H1 (cell line): ENCODE measurements around the gene SPATA31E1. TPM values are rescaled to one million over a fixed set of nuclear protein-coding genes. Genes with fewer than 3 reads are reported as not detected.

Source experiments
- CTCF ChIA-PET: fragments of 300-600 bp; sonication (Branson Sonifier 250); formaldehyde crosslinking; loops from one replicate; lab custom pipeline; 2021; ENCODE audit not compliant: partially characterized antibody; lab: Charles Lee
- POLR2A ChIA-PET: fragments of 300-600 bp; sonication (Branson Sonifier 250); formaldehyde crosslinking; loops from one replicate; lab custom pipeline; 2021; ENCODE audit warnings: inconsistent platforms; ENCODE audit not compliant: partially characterized antibody; lab: Charles Lee
- DNase-seq, 2 experiments: peaks; one replicate each; pipeline versions ENCODE4 v3.0.0 to v3.0.0-alpha.2; 2010 to 2022; ENCODE audit warnings: low spot score in 2 of 2, low read depth in 1 of 2, mixed read lengths in 1 of 2
- FAIRE-seq: peaks from 2 replicates; lab custom pipeline; 2011; peaks lifted over from hg19 to GRCh38; lab: Jason Lieb, UNC
- H2AFZ ChIP-seq: 2 replicates; pipeline ENCODE4 v1.8.1; 2012; ENCODE audit warnings: low read length, inconsistent platforms
- H2AK5ac ChIP-seq: 2 replicates; pipeline ENCODE4 v1.6.1; 2013; ENCODE audit warnings: low read depth, low read length
- H2BK120ac ChIP-seq: replicated peaks from 2 replicates; pipeline ENCODE3; 2013; ENCODE audit warnings: low read depth, low read length, inconsistent platforms
- H2BK12ac ChIP-seq: 2 replicates; pipeline ENCODE4 v1.6.1; 2013; ENCODE audit warnings: low read depth, low read length
- H2BK15ac ChIP-seq: 2 replicates; pipeline ENCODE4 v1.6.1; 2013; ENCODE audit warnings: low read length
- H2BK20ac ChIP-seq: 2 replicates; pipeline ENCODE4 v1.6.1; 2013; ENCODE audit warnings: low read length
- H2BK5ac ChIP-seq: 2 replicates; pipeline ENCODE4 v1.6.1; 2013; ENCODE audit warnings: low read depth, low read length
- H3K14ac ChIP-seq: 2 replicates; pipeline ENCODE4 v1.6.1; 2013; ENCODE audit warnings: inconsistent platforms; ENCODE audit not compliant: insufficient read length
- H3K18ac ChIP-seq: 2 replicates; pipeline ENCODE4 v1.6.1; 2013; ENCODE audit warnings: low read length; ENCODE audit errors: extremely low read depth
- H3K23ac ChIP-seq: 2 replicates; pipeline ENCODE4 v1.6.1; 2013; ENCODE audit warnings: inconsistent platforms; ENCODE audit not compliant: insufficient read length
- H3K23me2 ChIP-seq: 2 replicates; pipeline ENCODE4 v1.6.1; 2013; ENCODE audit warnings: low read depth, low read length
- H3K27ac ChIP-seq: 2 replicates; pipeline ENCODE4 v1.6.1; 2011; ENCODE audit warnings: low read depth, low read length, inconsistent platforms
- H3K27me3 ChIP-seq, 4 experiments: replicated peaks in 1 of 4; 1 replicate in 1 of 4; 2 replicates in 3 of 4; pipeline versions ENCODE4 v1.6.1 to v1.8.1; 2011 to 2013; ENCODE audit warnings: low read length in 3 of 4, mild to moderate bottlenecking in 3 of 4, inconsistent platforms in 2 of 4, mixed read lengths in 2 of 4, moderate library complexity in 1 of 4; ENCODE audit not compliant: control insufficient read depth in 3 of 4, insufficient read depth in 3 of 4; ENCODE audit errors: extremely low read depth in 1 of 4
- H3K36me3 ChIP-seq, 4 experiments: 2 replicates each; pipeline versions ENCODE4 v1.6.1 to v1.8.1; 2011 to 2013; ENCODE audit warnings: mild to moderate bottlenecking in 4 of 4, low read length in 3 of 4, moderate library complexity in 2 of 4, control low read depth in 1 of 4, inconsistent platforms in 1 of 4; ENCODE audit not compliant: insufficient read depth in 4 of 4, control insufficient read depth in 2 of 4
- H3K4ac ChIP-seq: replicated peaks from 2 replicates; pipeline ENCODE3; 2013; ENCODE audit warnings: low read length, low read depth, mixed read lengths, inconsistent platforms; ENCODE audit not compliant: insufficient read length
- H3K4me1 ChIP-seq, 4 experiments: replicated peaks in 1 of 4; 1 replicate in 1 of 4; 2 replicates in 3 of 4; pipeline versions ENCODE4 v1.6.1 to v1.8.1; 2011 to 2013; ENCODE audit warnings: low read length in 3 of 4, inconsistent platforms in 2 of 4, mixed read lengths in 1 of 4; ENCODE audit not compliant: insufficient read depth in 4 of 4, control insufficient read depth in 3 of 4
- H3K4me2 ChIP-seq, 2 experiments: 2 replicates each; pipeline versions ENCODE4 v1.6.1 to v1.8.1; 2011 to 2013; ENCODE audit warnings: low read depth in 2 of 2, low read length in 2 of 2, control low read depth in 1 of 2, inconsistent platforms in 1 of 2, mild to moderate bottlenecking in 1 of 2; ENCODE audit not compliant: insufficient read depth in 1 of 2
- H3K4me3 ChIP-seq, 4 experiments: fragments of 200-600, 300-600 bp in 1 of 4; sonication (generic), shearing (Covaris generic), sonication (Bioruptor Twin) in 1 of 4; 2 replicates each; pipeline versions ENCODE4 v1.5.1 to v1.8.1; 2011 to 2016; ENCODE audit warnings: low read length in 4 of 4, low read depth in 3 of 4, control low read depth in 2 of 4, inconsistent platforms in 2 of 4, mild to moderate bottlenecking in 2 of 4, mixed read lengths in 1 of 4, moderate library complexity in 1 of 4; ENCODE audit not compliant: insufficient read depth in 2 of 4; ENCODE audit errors: extremely low read depth in 1 of 4
- H3K56ac ChIP-seq: replicated peaks from 2 replicates; pipeline ENCODE3; 2013; ENCODE audit warnings: low read depth, mild to moderate bottlenecking, mixed read lengths, low read length, inconsistent platforms; ENCODE audit not compliant: insufficient read length
- H3K79me1 ChIP-seq: 2 replicates; pipeline ENCODE4 v1.6.1; 2013; ENCODE audit warnings: low read depth, low read length, control low read depth
- H3K79me2 ChIP-seq, 2 experiments: 2 replicates each; pipeline versions ENCODE4 v1.6.1 to v1.8.1; 2012 to 2013; ENCODE audit warnings: low read length in 2 of 2, mild to moderate bottlenecking in 2 of 2, inconsistent platforms in 1 of 2; ENCODE audit not compliant: insufficient read depth in 2 of 2, control insufficient read depth in 1 of 2
- H3K9ac ChIP-seq, 4 experiments: replicated peaks in 1 of 4; 1 replicate in 1 of 4; 2 replicates in 3 of 4; pipeline versions ENCODE4 v1.6.1 to v1.8.1; 2011 to 2013; ENCODE audit warnings: low read depth in 3 of 4, low read length in 3 of 4, control low read depth in 2 of 4, mild to moderate bottlenecking in 2 of 4, moderate library complexity in 2 of 4, inconsistent platforms in 1 of 4; ENCODE audit errors: extremely low read depth in 1 of 4
- H3K9me3 ChIP-seq, 2 experiments: 2 replicates each; pipeline versions ENCODE4 v1.6.1 to v1.8.1; 2012 to 2013; ENCODE audit warnings: mild to moderate bottlenecking in 2 of 2, moderate library complexity in 2 of 2, control low read depth in 1 of 2, inconsistent platforms in 1 of 2, low read depth in 1 of 2, low read length in 1 of 2, mixed read lengths in 1 of 2; ENCODE audit not compliant: insufficient read depth in 2 of 2
- H4K20me1 ChIP-seq, 2 experiments: replicated peaks in 1 of 2; 2 replicates each; pipeline versions ENCODE3 to v1.8.1; 2011 to 2013; ENCODE audit warnings: inconsistent platforms in 2 of 2, low read length in 2 of 2, mild to moderate bottlenecking in 1 of 2; ENCODE audit not compliant: insufficient read depth in 2 of 2, control insufficient read depth in 1 of 2
- H4K5ac ChIP-seq: 2 replicates; pipeline ENCODE4 v1.6.1; 2013; ENCODE audit warnings: low read length, low read depth, mixed read lengths, inconsistent platforms; ENCODE audit not compliant: insufficient read length
- H4K8ac ChIP-seq: 2 replicates; pipeline ENCODE4 v1.8.0; 2013; ENCODE audit warnings: mild to moderate bottlenecking, moderate library complexity, low read length, inconsistent platforms; ENCODE audit not compliant: insufficient read depth; ENCODE audit errors: extremely low read depth
- H4K91ac ChIP-seq: replicated peaks from 2 replicates; pipeline ENCODE3; 2013; ENCODE audit warnings: low read length, mixed read lengths, inconsistent platforms; ENCODE audit not compliant: insufficient read length
- ATF2 ChIP-seq: IDR thresholded peaks from 2 replicates; pipeline ENCODE4 v1.6.1; 2012; ENCODE audit warnings: low read length, inconsistent platforms
- ATF3 ChIP-seq: IDR thresholded peaks from 2 replicates; pipeline ENCODE4 v1.6.1; 2011; ENCODE audit warnings: low read depth, mild to moderate bottlenecking, low read length; ENCODE audit not compliant: insufficient read depth
- E2F6 ChIP-seq: IDR thresholded peaks from 2 replicates; pipeline ENCODE4 v1.6.1; 2012; ENCODE audit warnings: inconsistent platforms
- EZH2 ChIP-seq: fragments of 200-600 bp; sonication (generic); IDR thresholded peaks from 2 replicates; pipeline ENCODE4 v1.7.1; 2012; ENCODE audit warnings: low read depth, mild to moderate bottlenecking, moderate library complexity, low read length, inconsistent platforms; ENCODE audit not compliant: severe bottlenecking
- FOSL1 ChIP-seq: IDR thresholded peaks from 2 replicates; pipeline ENCODE4 v1.6.1; 2011; ENCODE audit warnings: mild to moderate bottlenecking, low read depth, low read length, moderate library complexity; ENCODE audit not compliant: insufficient read depth
- KDM4A ChIP-seq: IDR thresholded peaks from one replicate; pipeline ENCODE4 v1.7.1; 2012; ENCODE audit warnings: low read depth, mild to moderate bottlenecking, moderate library complexity, low read length, inconsistent platforms; ENCODE audit not compliant: severe bottlenecking
- KDM5A ChIP-seq: fragments of 200-600 bp; IDR thresholded peaks from 2 replicates; pipeline ENCODE4 v1.7.1; 2012; ENCODE audit warnings: mild to moderate bottlenecking, low read length, inconsistent platforms, mixed read lengths
- POU5F1 ChIP-seq: IDR thresholded peaks from 2 replicates; pipeline ENCODE4 v1.6.1; 2011; ENCODE audit warnings: low read depth, mild to moderate bottlenecking, low read length, moderate library complexity
- RBBP5 ChIP-seq: IDR thresholded peaks from 2 replicates; pipeline ENCODE4 v1.7.1; 2012; ENCODE audit warnings: low read depth, mild to moderate bottlenecking, inconsistent platforms, low read length, moderate library complexity, borderline replicate concordance
- SIX5 ChIP-seq: IDR thresholded peaks from 2 replicates; pipeline ENCODE4 v1.6.1; 2011; ENCODE audit warnings: mild to moderate bottlenecking, low read depth, low read length
- TCF12 ChIP-seq: IDR thresholded peaks from 2 replicates; pipeline ENCODE4 v1.6.1; 2011; ENCODE audit warnings: low read depth, mild to moderate bottlenecking, low read length
- whole genome bisulfite sequencing, 2 experiments: shearing (Covaris generic) in 1 of 2; methylation state at CpG; one replicate each; pipeline versions ENCODE4 v1.1.6 to v1.1.7; 2013 to 2015; ENCODE audit warnings: low lambda C conversion rate in 2 of 2, mixed read lengths in 2 of 2, inconsistent platforms in 1 of 2, low coverage in 1 of 2, missing lambda C conversion rate in 1 of 2; ENCODE audit not compliant: insufficient replicate concordance in 2 of 2, insufficient coverage in 1 of 2, insufficient read length in 1 of 2; ENCODE audit errors: extremely low coverage in 1 of 2, missing lambda C conversion rate in 1 of 2; 5-methylcytosine and 5-hydroxymethylcytosine counted together
- polyA plus RNA-seq, 7 experiments: library from polyadenylated mRNA; depleted of rRNA in 3 of 7; stranded (reverse) in 5 of 7; unstranded in 2 of 7; fragments of >200 nt in 5 of 7; fragments of 200-250 nt in 2 of 7; gene quantifications; 1 replicate in 5 of 7; 2 replicates in 1 of 7; 4 replicates in 1 of 7; pipeline versions ENCODE4 v1.2.1 to v1.2.3, GENCODE V29; 2011 to 2013; ENCODE audit warnings: missing spikeins in 2 of 7, mixed read lengths in 2 of 7
- total RNA-seq: library from RNA; stranded (reverse); fragmentation: NEBNext Ultra II Directional; extraction: Animal tissue kit (Norgen Biotek cat#: 25700); gene quantifications from 2 replicates; pipeline ENCODE4 v1.2.1, GENCODE V29; 2021

The SPATA31E1 gene
- total and polyA plus RNA-seq, 2 of the 8 experiments (the other 6 are each of a cell fraction or from before 2014, with no cell fraction given) = 0.05 to 0.09 TPM

GRCh38 chr9:87890837-87891236, 8.2 kb downstream of the SPATA31E1 start:
- no peak overlapping the region; the same call in 1 of the 2 replicates for H3K18ac ChIP-seq
- H4K8ac ChIP-seq = no peak overlapping the region
- 92% methylated on average over 10 of the region's 10 CpGs; no CpG with 5 or more reads in 1 of the 2 experiments for WGBS, 2 experiments
- no peak overlapping the region for H3K9ac ChIP-seq
- no peak overlapping the region for H3K56ac ChIP-seq
- no peak overlapping the region for H4K5ac ChIP-seq
- no peaks in the 10 kb centered on the region for H3K23me2 ChIP-seq
- H2BK12ac ChIP-seq = no peak overlapping the region
- peak in 1 of 2 experiments; percentile 41 for DNase-seq
- H3K4ac ChIP-seq = no peak overlapping the region
- H2BK5ac ChIP-seq = no peak overlapping the region
- H2BK20ac ChIP-seq = no peak overlapping the region
- peak overlapping the region; percentile 64; the same call in 1 of the 2 replicates for H2AFZ ChIP-seq
- H3K4me2 ChIP-seq = no peak overlapping the region
- H3K14ac ChIP-seq = no peak overlapping the region
- no peaks in the 10 kb centered on the region for H3K27me3 ChIP-seq
- no peak overlapping the region for H4K91ac ChIP-seq
- no peaks in the 10 kb centered on the region for H3K4me1 ChIP-seq
- no peak overlapping the region for H3K23ac ChIP-seq
- no peaks in the 10 kb centered on the region for H3K79me1 ChIP-seq
- no peaks in the 10 kb centered on the region for H3K36me3 ChIP-seq
- no peak overlapping the region for H2BK15ac ChIP-seq
- H3K79me2 ChIP-seq = no peaks in the 10 kb centered on the region
- no peaks in the 10 kb centered on the region for H3K9me3 ChIP-seq
- no peak overlapping the region for H2BK120ac ChIP-seq
- CTCF ChIA-PET = no interaction called here
- no peak for FAIRE-seq
- H4K20me1 ChIP-seq = no peaks in the 10 kb centered on the region
- H2AK5ac ChIP-seq = no peak overlapping the region
- H3K4me3 ChIP-seq = no peak overlapping the region
- no peak for TF ChIP-seq KDM4A
- no peak for TF ChIP-seq EZH2
- TF ChIP-seq TCF12 = no peak
- TF ChIP-seq E2F6 = no peak
- no peak for TF ChIP-seq ATF3
- TF ChIP-seq POU5F1 = no peak
- TF ChIP-seq KDM5A = no peak
- no peak for TF ChIP-seq FOSL1
- no peak for TF ChIP-seq ATF2
- no peak for TF ChIP-seq RBBP5
- no peak for TF ChIP-seq SIX5
- no peak overlapping the region for H3K27ac ChIP-seq
- POLR2A ChIA-PET = no interaction called here
